SU-DHL-6 (cell line): ENCODE results near the gene SEC14L1.

ENCODE experiments used
- H2AFZ ChIP-seq: fragments of 200-600 bp; sonication (generic); 2 replicates; pipeline ENCODE4 v1.6.1; 2014; ENCODE audit warnings: low read depth, mild to moderate bottlenecking, moderate library complexity, mixed read lengths, antibody characterized with exemption, low read length; ENCODE audit not compliant: severe bottlenecking
- H3F3A ChIP-seq: fragments of 200-600 bp; shearing (Covaris generic); 2 replicates; pipeline ENCODE4 v1.6.0; 2016; ENCODE audit warnings: antibody characterized with exemption, mild to moderate bottlenecking; ENCODE audit not compliant: insufficient read depth
- H3K27ac ChIP-seq: fragments of 200-600 bp; sonication (generic); 2 replicates; pipeline ENCODE4 v1.5.1; 2016; ENCODE audit warnings: low read depth, mild to moderate bottlenecking, low read length, moderate library complexity, mixed read lengths
- H3K27me3 ChIP-seq: fragments of 200-600 bp; sonication (generic), shearing (Covaris generic); 2 replicates; pipeline ENCODE4 v1.6.0; 2014; ENCODE audit warnings: mild to moderate bottlenecking, low read length
- H3K36me3 ChIP-seq: fragments of 200-600 bp; sonication (generic); 2 replicates; pipeline ENCODE4 v1.6.1; 2014; ENCODE audit warnings: mild to moderate bottlenecking, low read length, mixed read lengths
- H3K4me2 ChIP-seq: fragments of 300-600, 200-600 bp; shearing (Covaris generic), sonication (generic); 2 replicates; pipeline ENCODE4 v1.6.0; 2014; ENCODE audit warnings: low read length, low read depth, mild to moderate bottlenecking; ENCODE audit not compliant: poor library complexity, severe bottlenecking
- H3K4me3 ChIP-seq: fragments of 200-600 bp; sonication (generic); 2 replicates; pipeline ENCODE4 v1.5.1; 2014; ENCODE audit warnings: antibody characterized with exemption, low read length, mild to moderate bottlenecking, mixed read lengths; ENCODE audit not compliant: insufficient read depth, poor library complexity, severe bottlenecking
- H3K79me2 ChIP-seq: fragments of 200-600 bp; sonication (generic); 2 replicates; pipeline ENCODE4 v1.6.1; 2014; ENCODE audit warnings: mild to moderate bottlenecking, low read length, moderate library complexity; ENCODE audit not compliant: insufficient read depth
- H3K9ac ChIP-seq: fragments of 200-600 bp; sonication (generic); 2 replicates; pipeline ENCODE4 v1.7.0; 2014; ENCODE audit warnings: mild to moderate bottlenecking, low read length
- H3K9me2 ChIP-seq: fragments of 200-600 bp; sonication (generic); replicated peaks from 2 replicates; pipeline ENCODE4 v1.6.1; 2014; ENCODE audit warnings: low read length; ENCODE audit not compliant: insufficient read depth
- H3K9me3 ChIP-seq: fragments of 200-600 bp; sonication (generic); 2 replicates; pipeline ENCODE4 v1.6.1; 2014; ENCODE audit warnings: low read length, mixed read lengths; ENCODE audit not compliant: insufficient read depth
- H4K20me1 ChIP-seq: fragments of 200-600 bp; sonication (generic); 2 replicates; pipeline ENCODE4 v1.6.1; 2014; ENCODE audit warnings: low read depth, mild to moderate bottlenecking, antibody characterized with exemption, low read length, moderate library complexity, mixed read lengths
- EZH2phosphoT487 ChIP-seq: fragments of 200-600 bp; sonication (generic), shearing (Covaris generic); conservative IDR thresholded peaks from 2 replicates; pipeline ENCODE4 v1.6.1; 2018; ENCODE audit warnings: mild to moderate bottlenecking, antibody characterized with exemption, low read length, moderate library complexity, mixed read lengths
- TF ChIP-seq, protein P1 (sequence below): fragments of 200-600 bp; sonication (generic); IDR thresholded peaks from one replicate; pipeline ENCODE4 v1.5.1; 2017; ENCODE audit warnings: antibody characterized with exemption, mild to moderate bottlenecking, low read length, moderate library complexity; ENCODE audit not compliant: insufficient read depth, poor library complexity, severe bottlenecking

The SEC14L1 gene

DNA sequence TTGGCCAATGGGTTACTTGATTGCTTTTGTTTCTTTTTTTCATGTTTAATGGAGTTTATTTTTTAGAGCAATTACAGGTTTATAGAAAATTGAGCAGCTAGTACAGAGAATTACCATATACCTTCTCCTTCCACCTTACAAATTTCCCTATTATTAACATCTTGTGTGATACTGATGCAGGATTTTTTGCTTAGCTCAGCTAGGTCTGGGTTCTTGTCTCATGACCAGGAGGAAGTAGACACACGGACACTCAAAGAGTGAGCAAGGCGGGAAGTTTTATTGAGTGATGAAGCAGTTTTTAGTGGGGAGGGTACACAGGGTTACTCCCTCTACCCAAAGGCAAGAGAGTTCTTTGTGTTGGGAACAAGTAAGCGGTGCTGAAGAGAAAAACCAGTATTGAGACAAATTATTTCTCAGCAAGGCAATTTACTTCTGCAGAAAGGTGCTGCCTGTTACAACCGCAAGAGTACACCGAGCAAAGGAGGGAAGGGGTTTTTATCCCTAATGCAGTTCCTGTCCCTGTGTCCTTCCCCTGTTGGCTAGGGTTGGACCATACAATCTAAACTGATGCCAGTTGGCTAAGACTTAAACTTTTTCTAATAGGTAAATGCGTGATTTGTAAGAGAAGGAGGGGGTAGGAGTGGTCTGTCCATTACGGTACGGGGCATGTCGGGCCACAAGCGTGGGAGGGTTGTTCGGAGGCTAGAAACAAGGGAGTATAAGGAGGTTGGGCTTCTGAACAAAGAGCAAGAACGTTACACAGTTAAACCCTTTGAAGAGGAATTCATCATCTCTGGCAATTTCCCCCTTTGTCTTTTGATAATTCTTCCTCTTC, 26.9 kb downstream of the SEC14L1 start:
- H3K9me2 ChIP-seq = no peaks in the 10 kb centered on the region
- no peak overlapping the region for H3K4me2 ChIP-seq
- H3K9ac ChIP-seq = no peak overlapping the region
- H4K20me1 ChIP-seq = no peaks in the 10 kb centered on the region
- peaks cover 22% of the 10 kb centered on the region; the same call in 1 of the 2 replicates for H3K9me3 ChIP-seq
- no peak overlapping the region for H3K4me3 ChIP-seq
- H3F3A ChIP-seq = no peaks in the 10 kb centered on the region
- TF ChIP-seq, protein P1, sequence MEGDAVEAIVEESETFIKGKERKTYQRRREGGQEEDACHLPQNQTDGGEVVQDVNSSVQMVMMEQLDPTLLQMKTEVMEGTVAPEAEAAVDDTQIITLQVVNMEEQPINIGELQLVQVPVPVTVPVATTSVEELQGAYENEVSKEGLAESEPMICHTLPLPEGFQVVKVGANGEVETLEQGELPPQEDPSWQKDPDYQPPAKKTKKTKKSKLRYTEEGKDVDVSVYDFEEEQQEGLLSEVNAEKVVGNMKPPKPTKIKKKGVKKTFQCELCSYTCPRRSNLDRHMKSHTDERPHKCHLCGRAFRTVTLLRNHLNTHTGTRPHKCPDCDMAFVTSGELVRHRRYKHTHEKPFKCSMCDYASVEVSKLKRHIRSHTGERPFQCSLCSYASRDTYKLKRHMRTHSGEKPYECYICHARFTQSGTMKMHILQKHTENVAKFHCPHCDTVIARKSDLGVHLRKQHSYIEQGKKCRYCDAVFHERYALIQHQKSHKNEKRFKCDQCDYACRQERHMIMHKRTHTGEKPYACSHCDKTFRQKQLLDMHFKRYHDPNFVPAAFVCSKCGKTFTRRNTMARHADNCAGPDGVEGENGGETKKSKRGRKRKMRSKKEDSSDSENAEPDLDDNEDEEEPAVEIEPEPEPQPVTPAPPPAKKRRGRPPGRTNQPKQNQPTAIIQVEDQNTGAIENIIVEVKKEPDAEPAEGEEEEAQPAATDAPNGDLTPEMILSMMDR = no peak
- TF ChIP-seq EZH2phosphoT487 = no peak
- no peaks in the 10 kb centered on the region; the same call in 1 of the 2 replicates for H3K36me3 ChIP-seq
- H3K27ac ChIP-seq = no peak overlapping the region
- no peaks in the 10 kb centered on the region for H3K27me3 ChIP-seq
- no peaks in the 10 kb centered on the region for H3K79me2 ChIP-seq
- no peak overlapping the region for H2AFZ ChIP-seq

DNA sequence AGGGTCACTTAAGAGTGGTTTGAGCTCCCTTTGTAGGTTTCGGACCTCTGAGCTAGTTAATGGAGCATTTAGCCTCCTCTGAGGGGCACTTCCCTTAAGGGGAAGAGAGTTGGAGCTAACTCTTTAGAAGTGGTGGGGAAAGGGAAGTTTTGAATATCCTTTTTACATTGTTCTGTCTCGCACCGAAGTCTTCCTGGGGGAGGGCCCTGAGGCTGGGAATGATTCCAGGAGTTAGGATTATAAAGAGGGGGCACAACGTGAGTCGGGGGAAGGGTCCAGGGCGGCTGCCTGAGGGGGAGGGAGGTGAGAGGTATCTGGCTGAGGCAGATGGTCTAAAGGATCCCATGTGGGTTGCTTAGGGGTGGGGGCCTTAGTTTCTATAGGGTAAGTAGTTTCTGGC, 32.3 kb downstream of the SEC14L1 start:
- TF ChIP-seq, protein P1 = no peak
- no peak for TF ChIP-seq EZH2phosphoT487
- Histone ChIP-seq H3K79me2 (no peaks in the 10 kb centered on the region), H3F3A (no peaks in the 10 kb centered on the region), H3K27ac (no peak overlapping the region), H4K20me1 (no peaks in the 10 kb centered on the region), H3K36me3 (no peaks in the 10 kb centered on the region; the same call in 1 of the 2 replicates), H3K9me3 (peaks cover 33% of the 10 kb centered on the region; the same call in 1 of the 2 replicates), H3K4me3 (no peak overlapping the region), H3K9me2 (no peaks in the 10 kb centered on the region), H2AFZ (no peak overlapping the region), H3K4me2 (no peak overlapping the region), H3K9ac (no peak overlapping the region), H3K27me3 (no peaks in the 10 kb centered on the region)

DNA sequence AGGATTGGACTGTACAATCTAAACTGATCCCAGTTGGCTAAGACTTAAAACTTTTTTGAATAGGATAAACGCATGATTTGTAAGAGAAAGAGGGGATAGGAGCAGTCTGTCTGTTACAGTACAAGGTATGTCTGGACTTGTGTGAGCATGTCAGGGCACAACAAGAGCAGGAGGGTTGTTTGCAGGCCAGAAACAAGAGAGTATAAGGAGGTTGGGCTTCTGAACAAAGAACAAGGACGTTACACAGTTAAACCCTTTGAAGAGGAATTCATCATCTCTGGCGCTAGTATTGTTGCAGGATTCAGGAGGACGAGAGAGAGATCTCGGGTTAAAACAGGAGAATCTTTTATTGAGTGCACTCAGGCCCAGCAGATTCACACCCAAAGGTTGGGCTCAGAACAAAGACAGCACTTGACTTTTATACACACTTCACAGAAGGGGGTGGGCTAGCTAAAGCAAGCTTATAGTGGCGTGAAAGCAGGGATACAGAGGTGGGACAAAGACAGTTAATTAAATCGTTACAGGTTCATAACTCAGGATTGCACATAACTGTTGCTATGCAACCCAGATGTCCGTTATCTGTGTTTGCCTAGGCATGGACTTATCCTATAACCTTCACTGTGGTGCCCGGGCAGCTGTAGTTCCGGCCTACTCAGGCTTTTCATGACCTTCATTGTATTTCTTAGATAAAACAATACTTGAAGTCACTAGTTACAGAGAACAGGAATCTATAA, 34.3 kb downstream of the SEC14L1 start:
- Histone ChIP-seq H3K27me3 (no peaks in the 10 kb centered on the region), H3K9me3 (peaks cover 27% of the 10 kb centered on the region; the same call in 1 of the 2 replicates), H2AFZ (no peak overlapping the region), H3K4me2 (no peak overlapping the region), H4K20me1 (no peaks in the 10 kb centered on the region), H3K9ac (no peak overlapping the region), H3F3A (no peaks in the 10 kb centered on the region), H3K36me3 (no peaks in the 10 kb centered on the region; the same call in 1 of the 2 replicates), H3K79me2 (no peaks in the 10 kb centered on the region), H3K4me3 (no peak overlapping the region), H3K27ac (no peak overlapping the region), H3K9me2 (no peaks in the 10 kb centered on the region)
- TF ChIP-seq EZH2phosphoT487 = no peak
- TF ChIP-seq, protein P1 = no peak
